Measurements from ENCODE around the gene CAMTA1. TPM values are rescaled to one million over a fixed set of nuclear protein-coding genes. Genes with fewer than 3 reads are reported as not detected.

Gene CAMTA1
- total RNA-seq, 5 donors from 2014 or later (not counting 1 experiment from before 2014, with no cell fraction given), result 29.7 to 37.4 (median 34.6) TPM

- H3K9me3 Mint-ChIP-seq, result no peaks in the 10 kb centered on the region
These were observed 891.2 kb downstream of the CAMTA1 start for GRCh38 chr1:7676274-7676945.

GRCh38 chr1:7677111-7677510, 891.9 kb downstream of the CAMTA1 start:
- Mint-ChIP-seq H3K9me3 (no peaks in the 10 kb centered on the region), H3K27me3 (peaks cover 0 to 1% of the 10 kb centered on the region in 2 donors), H3K27ac (no peak overlapping the region), H3K4me3 (no peak overlapping the region), H3K36me3 (no peaks in the 10 kb centered on the region), H3K4me1 (peaks cover 0 to 8% (median 5%) of the 10 kb centered on the region in 3 donors)
- ATAC-seq (replicated peaks in 1 of 4) (no peak), DNase-seq (no peak)
- WGBS (ENCODE audit: insufficient coverage), result 81% methylated on average over 4 of the region's 7 CpGs
- Histone ChIP-seq H3K36me3 (ENCODE audit: control insufficient read depth in 2 of 2, extremely low read depth in 1 of 2, insufficient read depth in 1 of 2, low read length in 1 of 2) (no peaks in the 10 kb centered on the region), H3K27me3 (replicated peaks in 1 of 2; ENCODE audit: control insufficient read depth in 2 of 2, extremely low read depth in 1 of 2, insufficient read depth in 2 of 2, low read length in 1 of 2) (peaks cover 0 to 33% of the 10 kb centered on the region in 2 experiments), H3K4me1 (ENCODE audit: control insufficient read depth in 1 of 2, extremely low read depth in 1 of 2, insufficient read depth in 2 of 2, low read length in 2 of 2) (peaks cover 0 to 21% of the 10 kb centered on the region in 2 experiments), H3K9me3 (no peaks in the 10 kb centered on the region), H3K4me3 (ENCODE audit: control insufficient read depth in 1 of 2, extremely low read depth in 1 of 2, low read length in 1 of 2) (no peak overlapping the region), H3K27ac (ENCODE audit: low read length) (no peak overlapping the region)
- ChIA-PET POLR2A (no interaction called here), CTCF (interaction anchor here (0.5 to 1.6 kb wide), 4 partner anchors 9 to 75 kb away, joined by 3 to 5 read pairs (median 4); no protein-coding TSS in a partner anchor)

More at GRCh38 chr1:7676274-7676945, 891.2 kb downstream of the CAMTA1 start:
- Histone ChIP-seq H3K9me3 (no peaks in the 10 kb centered on the region), H3K27ac (ENCODE audit: low read length) (no peak overlapping the region), H3K36me3 (ENCODE audit: control insufficient read depth in 2 of 2, extremely low read depth in 1 of 2, insufficient read depth in 1 of 2, low read length in 1 of 2) (no peaks in the 10 kb centered on the region), H3K4me3 (ENCODE audit: control insufficient read depth in 1 of 2, extremely low read depth in 1 of 2, low read length in 1 of 2) (no peak overlapping the region), H3K27me3 (replicated peaks in 1 of 2; ENCODE audit: control insufficient read depth in 2 of 2, extremely low read depth in 1 of 2, insufficient read depth in 2 of 2, low read length in 1 of 2) (peaks cover 0 to 30% of the 10 kb centered on the region in 2 experiments), H3K4me1 (ENCODE audit: control insufficient read depth in 1 of 2, extremely low read depth in 1 of 2, insufficient read depth in 2 of 2, low read length in 2 of 2) (peaks cover 0 to 21% of the 10 kb centered on the region in 2 experiments)
- Mint-ChIP-seq H3K4me1 (peaks cover 0 to 8% (median 5%) of the 10 kb centered on the region in 3 donors), H3K27ac (no peak overlapping the region), H3K36me3 (no peaks in the 10 kb centered on the region), H3K4me3 (no peak overlapping the region), H3K27me3 (peaks cover 0 to 1% of the 10 kb centered on the region in 2 donors)
- WGBS (ENCODE audit: insufficient coverage), result 84% methylated on average over 14 of the region's 15 CpGs
- ChIA-PET POLR2A (no interaction called here), CTCF (interaction anchor here (0.6 to 1.6 kb wide), 4 partner anchors 8 to 412 kb away, joined by 3 to 5 read pairs (median 4); no protein-coding TSS in a partner anchor)
- no peak for DNase-seq
- ATAC-seq (replicated peaks in 1 of 4), result no peak

- 77% methylated on average over 9 of the region's 10 CpGs for WGBS (ENCODE audit: insufficient coverage)
- no peak for DNase-seq
- ChIA-PET POLR2A (no interaction called here), CTCF (interaction anchor here in 1 of 2 donors (1.1 kb wide), 1 partner anchor 9 kb away, joined by 3 read pairs; no protein-coding TSS in a partner anchor)
- Histone ChIP-seq H3K36me3 (ENCODE audit: control insufficient read depth in 2 of 2, extremely low read depth in 1 of 2, insufficient read depth in 1 of 2, low read length in 1 of 2) (no peaks in the 10 kb centered on the region), H3K4me3 (ENCODE audit: control insufficient read depth in 1 of 2, extremely low read depth in 1 of 2, low read length in 1 of 2) (no peak overlapping the region), H3K4me1 (ENCODE audit: control insufficient read depth in 1 of 2, extremely low read depth in 1 of 2, insufficient read depth in 2 of 2, low read length in 2 of 2) (peaks cover 0 to 20% of the 10 kb centered on the region in 2 experiments), H3K27ac (ENCODE audit: low read length) (no peak overlapping the region), H3K27me3 (replicated peaks in 1 of 2; ENCODE audit: control insufficient read depth in 2 of 2, extremely low read depth in 1 of 2, insufficient read depth in 2 of 2, low read length in 1 of 2) (peaks cover 0 to 33% of the 10 kb centered on the region in 2 experiments), H3K9me3 (no peaks in the 10 kb centered on the region)
- Mint-ChIP-seq H3K27ac (no peak overlapping the region), H3K4me3 (no peak overlapping the region), H3K9me3 (no peaks in the 10 kb centered on the region), H3K4me1 (peaks cover 0 to 5% (median 4%) of the 10 kb centered on the region in 3 donors), H3K27me3 (peaks cover 0 to 1% of the 10 kb centered on the region in 2 donors), H3K36me3 (no peaks in the 10 kb centered on the region)
- no peak for ATAC-seq (replicated peaks in 1 of 4)
These were observed 892.6 kb downstream of the CAMTA1 start for GRCh38 chr1:7677815-7678214.

GRCh38 chr1:7678491-7679158, 893.4 kb downstream of the CAMTA1 start:
- H3K36me3 Mint-ChIP-seq, result no peaks in the 10 kb centered on the region
- H3K4me1 Mint-ChIP-seq, result no peaks in the 10 kb centered on the region
- H3K4me3 Mint-ChIP-seq, result peak overlapping the region; percentile 28 to 66 (median 47)
- 91% methylated on average over 8 of the region's 9 CpGs for WGBS (ENCODE audit: insufficient coverage)
- Histone ChIP-seq H3K27ac (ENCODE audit: low read length) (no peak overlapping the region), H3K9me3 (no peaks in the 10 kb centered on the region), H3K36me3 (ENCODE audit: control insufficient read depth in 2 of 2, extremely low read depth in 1 of 2, insufficient read depth in 1 of 2, low read length in 1 of 2) (no peaks in the 10 kb centered on the region), H3K27me3 (replicated peaks in 1 of 2; ENCODE audit: control insufficient read depth in 2 of 2, extremely low read depth in 1 of 2, insufficient read depth in 2 of 2, low read length in 1 of 2) (peaks cover 0 to 26% of the 10 kb centered on the region in 2 experiments), H3K4me1 (ENCODE audit: control insufficient read depth in 1 of 2, extremely low read depth in 1 of 2, insufficient read depth in 2 of 2, low read length in 2 of 2) (peaks cover 0 to 13% of the 10 kb centered on the region in 2 experiments), H3K4me3 (ENCODE audit: control insufficient read depth in 1 of 2, extremely low read depth in 1 of 2, low read length in 1 of 2) (no peak overlapping the region)
- no peaks in the 10 kb centered on the region for H3K9me3 Mint-ChIP-seq
- H3K27ac Mint-ChIP-seq, result no peak overlapping the region
- ChIA-PET CTCF (interaction anchor here in 1 of 2 donors (1.0 to 1.1 kb wide), 2 partner anchors 10 to 11 kb away, joined by 3 read pairs; no protein-coding TSS in a partner anchor), POLR2A (no interaction called here)
- ATAC-seq (replicated peaks in 1 of 4) (no peak), DNase-seq (no peak)
- peaks cover 0 to 1% of the 10 kb centered on the region in 2 donors for H3K27me3 Mint-ChIP-seq

GRCh38 chr1:7679159-7679872, 894.1 kb downstream of the CAMTA1 start:
- H3K27ac ChIP-seq (ENCODE audit: low read length), result no peak overlapping the region
- Mint-ChIP-seq H3K27ac (no peak overlapping the region), H3K27me3 (peaks cover 0 to 1% of the 10 kb centered on the region in 2 donors), H3K9me3 (no peaks in the 10 kb centered on the region), H3K4me1 (no peaks in the 10 kb centered on the region), H3K4me3 (peak overlapping the region; percentile 65 to 70 (median 66)), H3K36me3 (no peaks in the 10 kb centered on the region)
- H3K36me3 ChIP-seq (ENCODE audit: control insufficient read depth in 2 of 2, extremely low read depth in 1 of 2, insufficient read depth in 1 of 2, low read length in 1 of 2), result no peaks in the 10 kb centered on the region
- WGBS (ENCODE audit: insufficient coverage), result 90% methylated on average over 15 of the region's 17 CpGs
- H3K4me3 ChIP-seq (ENCODE audit: control insufficient read depth in 1 of 2, extremely low read depth in 1 of 2, low read length in 1 of 2), result peak overlapping the region; percentile 47 to 70
- ATAC-seq (replicated peaks in 1 of 4), result no peak
- H3K4me1 ChIP-seq (ENCODE audit: control insufficient read depth in 1 of 2, extremely low read depth in 1 of 2, insufficient read depth in 2 of 2, low read length in 2 of 2), result peaks cover 0 to 13% of the 10 kb centered on the region in 2 experiments
- no peak for DNase-seq
- H3K9me3 ChIP-seq, result no peaks in the 10 kb centered on the region
- ChIA-PET POLR2A (no interaction called here), CTCF (interaction anchor here (0.7 to 1.1 kb wide), 3 partner anchors 11 to 56 kb away, joined by 3 to 4 read pairs (median 3); no protein-coding TSS in a partner anchor)
- H3K27me3 ChIP-seq (replicated peaks in 1 of 2; ENCODE audit: control insufficient read depth in 2 of 2, extremely low read depth in 1 of 2, insufficient read depth in 2 of 2, low read length in 1 of 2), result peaks cover 0 to 31% of the 10 kb centered on the region in 2 experiments

- Mint-ChIP-seq H3K9me3 (no peaks in the 10 kb centered on the region), H3K36me3 (no peaks in the 10 kb centered on the region), H3K4me1 (no peaks in the 10 kb centered on the region), H3K4me3 (peak overlapping the region; percentile 65 to 70 (median 66)), H3K27ac (no peak overlapping the region), H3K27me3 (peaks cover 0 to 4% of the 10 kb centered on the region in 2 donors)
- no peak for DNase-seq
- no peak overlapping the region for H3K27ac ChIP-seq (ENCODE audit: low read length)
- H3K9me3 ChIP-seq, result no peaks in the 10 kb centered on the region
- CTCF ChIA-PET, result interaction anchor here (0.7 to 1.1 kb wide), 3 partner anchors 12 to 73 kb away, joined by 3 to 4 read pairs (median 3); no protein-coding TSS in a partner anchor
- 6% methylated on average over 11 of the region's 14 CpGs for WGBS (ENCODE audit: insufficient coverage)
- peaks cover 0 to 32% of the 10 kb centered on the region in 2 experiments for H3K27me3 ChIP-seq (replicated peaks in 1 of 2; ENCODE audit: control insufficient read depth in 2 of 2, extremely low read depth in 1 of 2, insufficient read depth in 2 of 2, low read length in 1 of 2)
- H3K36me3 ChIP-seq (ENCODE audit: control insufficient read depth in 2 of 2, extremely low read depth in 1 of 2, insufficient read depth in 1 of 2, low read length in 1 of 2), result no peaks in the 10 kb centered on the region
- H3K4me3 ChIP-seq (ENCODE audit: control insufficient read depth in 1 of 2, extremely low read depth in 1 of 2, low read length in 1 of 2), result peak overlapping the region; percentile 47 to 70
- POLR2A ChIA-PET, result no interaction called here
- peaks cover 0 to 13% of the 10 kb centered on the region in 2 experiments for H3K4me1 ChIP-seq (ENCODE audit: control insufficient read depth in 1 of 2, extremely low read depth in 1 of 2, insufficient read depth in 2 of 2, low read length in 2 of 2)
- ATAC-seq (replicated peaks in 1 of 4), result no peak
These were observed 894.6 kb downstream of the CAMTA1 start for GRCh38 chr1:7679873-7680206.

Measured in T-cell (primary cell).